GM20431 (cell line): Measurements from ENCODE around the gene ZNF232.
"Not testable (repeated sequence)": the region's sequence is repeated elsewhere in the genome, so short reads cannot be mapped to it uniquely, and the experiment has no call there.

Experiments
- in situ Hi-C: fragments of 300-500 bp; cut with MseI, MboI; formaldehyde crosslinking; loops from one replicate; pipeline ENCODE4 v1.15.0; 2020; ENCODE audit warnings: low sequenced_read_pairs; ENCODE audit not compliant: unreplicated experiment

Gene ZNF232

DNA sequence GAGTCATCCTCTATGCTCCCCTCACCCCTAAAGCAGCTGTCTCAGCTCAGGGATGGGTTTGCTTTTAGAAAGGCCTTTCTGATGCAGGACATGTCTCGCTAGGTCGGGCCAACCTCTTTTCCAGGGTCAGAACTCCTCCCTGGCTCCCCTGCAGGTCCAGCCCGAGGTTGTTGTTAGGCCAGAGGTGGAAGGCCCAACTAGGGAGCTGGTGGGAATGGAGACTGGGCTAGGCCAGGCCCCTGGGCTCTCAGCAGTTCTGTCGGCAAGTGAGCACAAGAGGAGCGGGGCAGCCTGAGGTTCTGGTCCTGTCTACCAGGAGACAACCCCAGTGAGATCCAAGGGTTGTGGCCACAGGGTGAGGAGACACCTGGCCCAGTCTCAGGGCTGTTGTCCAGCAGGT lies 19.0 kb upstream of the ZNF232 start:
- in situ Hi-C loops: not testable (repeated sequence)

DNA sequence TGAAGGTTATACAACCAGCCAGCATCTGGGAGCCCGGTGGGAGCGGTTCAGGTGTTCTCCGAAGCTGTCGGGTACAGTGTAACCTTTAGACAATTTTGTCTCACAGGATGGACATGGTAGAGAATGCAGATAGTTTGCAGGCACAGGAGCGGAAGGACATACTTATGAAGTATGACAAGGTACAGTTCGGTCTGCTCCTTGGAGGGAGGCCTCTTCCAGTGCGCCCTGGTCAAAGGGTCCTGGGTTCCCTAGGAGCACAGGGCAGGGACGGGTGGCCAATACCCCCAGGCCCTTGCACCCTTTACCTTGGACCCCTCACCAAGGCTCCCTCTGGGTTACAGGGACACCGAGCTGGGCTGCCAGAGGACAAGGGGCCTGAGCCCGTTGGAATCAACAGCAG lies 18.6 kb upstream of the ZNF232 start:
- in situ Hi-C loops: not testable (repeated sequence)

DNA sequence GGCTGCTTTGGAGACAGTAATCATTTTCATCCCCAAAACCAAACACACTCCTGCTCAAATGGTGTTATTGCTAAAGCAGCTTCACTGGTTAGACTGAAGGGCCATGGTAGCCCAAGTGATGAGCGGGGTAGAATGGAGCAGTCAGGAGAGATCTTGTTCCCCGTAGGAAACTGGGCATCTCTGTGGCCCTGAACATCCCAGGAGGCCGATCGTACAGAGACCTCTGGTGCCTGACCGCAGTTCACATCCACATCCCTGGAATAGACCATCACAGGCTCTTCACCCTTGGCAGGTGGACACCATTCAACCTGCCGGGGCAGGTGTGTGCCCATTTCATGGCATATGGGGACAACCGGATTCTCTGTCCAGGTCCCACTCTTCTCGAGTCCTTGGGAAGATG lies 18.1 kb upstream of the ZNF232 start:
- in situ Hi-C loops: not testable (repeated sequence)

DNA sequence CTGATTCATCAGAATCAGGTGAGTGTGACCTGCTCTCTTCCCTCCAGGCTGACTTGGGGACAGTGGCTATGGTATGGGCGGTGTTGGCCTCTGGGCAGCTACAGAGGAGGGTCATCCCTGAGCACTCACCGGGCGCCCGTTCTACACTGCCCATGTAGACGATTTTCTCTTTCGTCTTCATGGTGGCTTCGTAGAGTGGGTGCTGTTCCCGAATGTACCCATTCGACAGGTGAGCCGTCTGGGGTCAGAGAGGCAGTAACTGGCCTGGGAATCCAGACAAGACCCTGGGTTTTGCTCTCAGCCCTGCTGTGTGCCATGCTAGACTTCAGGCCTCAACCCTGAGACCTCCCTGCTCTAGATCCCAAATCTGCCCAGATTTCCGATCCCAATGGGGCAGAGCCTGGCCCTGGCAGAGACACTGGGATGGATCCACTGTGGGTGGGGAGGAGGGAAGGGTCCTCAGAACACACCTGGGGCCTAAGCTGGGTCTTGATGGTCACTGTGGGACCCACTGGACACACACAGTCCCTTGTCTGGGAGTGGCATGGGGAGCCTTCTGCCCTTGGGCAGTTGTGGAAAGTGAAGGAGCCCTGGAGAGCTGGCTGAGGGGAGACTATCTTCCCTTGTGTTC lies 17.3 kb upstream of the ZNF232 start:
- in situ Hi-C loops: no loop called here

DNA sequence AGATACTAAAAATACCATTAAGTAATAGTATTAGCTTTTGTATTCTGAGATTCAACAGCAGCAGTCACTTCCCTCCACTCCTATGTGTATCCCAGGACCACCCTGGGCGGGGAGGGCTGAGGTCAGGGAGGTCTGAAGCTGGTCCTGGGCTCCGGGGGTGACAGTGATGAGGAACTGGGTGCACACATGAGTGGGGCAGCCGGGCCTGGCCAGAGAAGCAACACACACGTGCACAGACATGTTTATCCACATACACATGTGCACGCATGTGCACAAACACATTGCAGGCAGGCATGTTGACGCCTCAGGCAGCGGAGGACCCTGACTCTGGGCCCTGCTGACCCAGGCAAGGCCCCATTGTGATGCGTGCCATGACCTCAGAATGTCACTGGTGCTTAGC lies 16.7 kb upstream of the ZNF232 start:
- in situ Hi-C loops: not testable (repeated sequence)

DNA sequence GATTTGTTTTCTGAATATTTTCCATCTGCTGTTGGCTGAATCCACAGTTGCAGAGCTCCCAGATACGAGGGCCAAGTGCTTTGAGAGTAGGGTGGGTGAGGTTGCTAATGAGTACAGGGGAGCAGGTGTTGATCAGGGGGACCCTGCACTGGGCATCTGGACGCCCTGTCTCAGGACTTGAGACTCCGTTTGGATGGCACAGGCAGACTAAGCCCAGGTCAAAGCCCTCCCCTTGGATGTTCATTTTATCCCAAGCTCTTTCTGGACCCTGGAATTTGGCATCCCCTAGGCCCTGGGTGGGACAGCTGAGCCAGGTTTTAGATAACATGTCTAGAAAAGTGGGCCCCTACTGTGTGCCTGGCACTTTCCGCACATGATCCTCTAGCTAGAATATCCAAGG lies 16.2 kb upstream of the ZNF232 start:
- in situ Hi-C loops: no loop called here

DNA sequence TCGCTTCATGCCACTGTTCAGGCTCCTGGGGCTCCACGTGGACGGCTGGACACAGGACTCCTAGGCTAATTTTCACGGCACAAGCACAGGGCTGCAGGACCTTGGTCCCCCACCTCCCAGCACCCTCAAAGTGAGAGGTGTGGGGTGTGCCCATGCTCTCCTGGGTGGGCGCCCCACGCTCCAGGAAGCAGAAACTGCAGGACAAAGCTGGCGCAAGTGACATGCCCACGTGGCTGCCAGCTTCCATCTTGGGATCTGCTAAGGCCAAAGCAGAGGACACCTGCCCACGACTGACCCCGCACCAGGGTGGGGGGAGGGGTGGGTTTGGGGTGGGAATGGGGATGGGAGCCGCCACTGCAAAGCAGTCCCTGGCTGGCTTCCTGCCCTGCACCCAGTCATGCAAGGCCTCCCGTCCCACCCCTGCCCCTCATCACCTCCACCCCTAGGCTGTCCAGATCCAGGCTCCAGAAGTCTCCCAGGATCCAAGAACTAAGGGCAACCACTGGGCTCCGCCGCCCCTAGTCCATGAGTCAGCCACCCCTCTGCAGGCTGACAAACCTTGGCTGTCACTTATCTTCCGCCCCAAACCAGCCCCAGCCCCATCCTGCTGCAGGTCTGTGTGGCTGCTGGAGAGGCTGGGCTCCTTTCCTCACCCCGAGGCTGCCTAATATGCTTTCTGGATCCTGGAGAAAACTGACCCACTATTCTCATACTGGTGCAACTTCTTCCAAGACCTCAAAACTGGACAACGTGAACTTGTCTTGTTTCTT lies 15.2 kb upstream of the ZNF232 start:
- in situ Hi-C loops: no loop called here

DNA sequence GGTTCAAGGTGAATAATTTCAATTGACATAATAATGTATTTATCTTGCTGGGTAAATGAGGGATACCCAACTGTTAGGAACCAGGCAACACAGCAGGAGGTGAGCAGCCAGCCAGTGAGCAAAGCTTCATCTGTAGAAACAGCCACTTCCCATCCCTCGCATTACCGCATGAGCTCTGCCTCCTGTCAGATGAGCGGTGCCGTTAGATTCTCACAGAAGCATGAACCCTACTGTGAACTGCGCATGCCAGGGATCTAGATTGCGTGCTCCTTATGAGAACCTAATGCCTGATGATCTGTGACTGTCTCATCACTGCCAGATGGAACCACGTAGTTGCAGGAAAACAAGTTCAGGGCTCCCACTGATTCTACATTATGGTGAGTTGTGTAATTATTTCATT lies 13.2 kb upstream of the ZNF232 start:
- in situ Hi-C loops: not testable (repeated sequence)

DNA sequence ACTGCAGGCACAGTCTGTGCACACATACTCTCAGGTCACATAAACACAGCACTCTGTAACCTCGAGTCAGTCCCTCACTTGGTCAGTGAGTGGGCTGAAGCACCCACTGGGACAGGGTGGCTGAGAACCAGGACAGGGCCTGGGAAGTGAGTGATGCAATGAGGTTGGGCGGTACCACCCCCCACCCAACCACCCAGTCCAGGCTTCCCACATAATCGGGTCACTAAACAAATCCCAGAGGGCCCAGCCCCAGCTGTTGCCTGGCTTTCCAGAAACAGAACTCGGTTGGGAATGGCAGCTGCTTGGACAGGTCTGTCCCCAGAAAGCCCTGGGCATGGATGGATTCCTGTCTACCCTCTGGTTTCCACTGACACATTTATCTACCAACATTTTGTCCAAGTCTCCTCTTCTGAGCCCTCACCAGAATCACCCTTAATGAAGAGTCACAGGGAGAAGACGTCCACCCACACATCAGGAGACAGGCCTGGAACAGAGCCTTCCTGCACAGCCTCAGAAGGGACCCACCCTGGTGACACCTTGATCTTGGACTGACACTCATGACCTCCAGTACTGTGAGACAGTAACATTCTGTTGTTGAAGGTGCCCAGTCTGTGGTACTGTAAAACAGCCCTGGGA lies 12.6 kb upstream of the ZNF232 start:
- in situ Hi-C loops: not testable (repeated sequence)

DNA sequence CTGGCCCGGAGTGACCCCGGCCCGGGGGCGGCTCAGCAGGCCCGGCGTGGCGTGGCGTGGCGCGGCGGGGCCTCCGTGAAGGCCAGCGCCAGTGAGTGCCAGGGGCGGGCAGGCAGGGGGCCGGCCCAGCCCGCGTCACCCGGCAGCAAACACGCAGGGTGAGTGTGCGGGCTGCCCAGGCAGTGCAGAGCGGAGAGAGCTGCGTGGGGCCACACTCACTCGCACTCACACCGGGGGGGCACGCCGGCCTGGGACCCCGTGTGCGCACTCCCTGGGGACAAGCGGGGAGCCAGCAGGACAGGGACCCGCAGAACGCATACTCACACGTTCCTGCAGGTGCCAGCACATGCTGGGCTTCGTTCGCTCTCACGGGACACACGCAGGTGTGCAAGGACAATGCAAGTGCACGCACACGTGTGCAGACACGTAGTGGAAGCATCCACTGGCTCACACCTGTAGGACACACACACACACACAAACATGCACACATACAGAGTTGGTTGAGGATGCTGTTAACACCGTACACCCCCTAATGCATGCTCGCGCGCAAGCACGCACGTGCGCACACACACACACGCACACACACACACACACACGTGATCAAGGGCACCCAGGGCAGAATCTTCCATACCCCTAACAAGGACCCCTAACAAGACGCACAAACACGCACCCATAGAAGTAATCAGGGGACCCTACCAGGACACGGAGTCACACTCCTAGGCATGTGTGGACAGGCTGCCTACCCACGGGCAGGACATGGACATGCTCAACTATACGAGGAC lies 11.9 kb upstream of the ZNF232 start:
- in situ Hi-C loops: no loop called here

DNA sequence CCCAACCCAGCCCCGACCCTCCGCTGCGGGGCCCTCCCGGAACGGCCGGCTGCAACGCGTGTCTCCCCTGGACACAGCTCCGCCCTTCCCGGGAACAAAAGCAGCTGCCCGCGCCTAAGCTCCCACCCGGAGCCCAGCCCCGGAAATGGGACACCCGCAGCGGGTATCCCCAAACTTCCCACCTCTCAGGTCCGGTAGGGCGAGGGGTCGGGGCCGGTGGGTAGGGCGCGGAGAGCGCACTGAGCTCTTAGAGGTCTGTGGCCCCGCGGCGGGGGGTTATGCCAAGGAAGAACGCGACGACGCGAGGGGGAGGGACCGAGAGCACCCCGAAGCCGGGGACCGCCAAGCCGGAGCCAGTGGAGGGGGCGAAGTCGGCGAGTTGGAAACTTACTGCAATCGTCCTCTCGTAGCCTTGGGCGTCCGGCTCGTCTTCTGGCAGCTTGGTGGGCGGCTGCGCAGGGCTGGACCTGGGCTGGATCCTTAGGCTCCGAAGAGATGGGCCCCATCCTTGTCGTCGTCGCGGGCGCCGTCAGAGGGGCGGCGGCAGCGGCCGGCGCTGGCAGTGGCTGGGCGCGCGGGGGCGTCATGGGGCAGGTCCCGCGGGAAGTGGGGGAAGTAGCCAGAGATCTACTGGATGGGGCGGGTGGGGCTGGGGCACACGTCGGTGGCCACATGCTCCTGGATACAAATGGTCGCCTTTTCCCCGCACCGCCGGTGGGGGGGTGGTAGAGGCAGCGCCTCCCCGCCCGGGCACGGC lies 11.1 kb upstream of the ZNF232 start:
- in situ Hi-C loops: no loop called here

DNA sequence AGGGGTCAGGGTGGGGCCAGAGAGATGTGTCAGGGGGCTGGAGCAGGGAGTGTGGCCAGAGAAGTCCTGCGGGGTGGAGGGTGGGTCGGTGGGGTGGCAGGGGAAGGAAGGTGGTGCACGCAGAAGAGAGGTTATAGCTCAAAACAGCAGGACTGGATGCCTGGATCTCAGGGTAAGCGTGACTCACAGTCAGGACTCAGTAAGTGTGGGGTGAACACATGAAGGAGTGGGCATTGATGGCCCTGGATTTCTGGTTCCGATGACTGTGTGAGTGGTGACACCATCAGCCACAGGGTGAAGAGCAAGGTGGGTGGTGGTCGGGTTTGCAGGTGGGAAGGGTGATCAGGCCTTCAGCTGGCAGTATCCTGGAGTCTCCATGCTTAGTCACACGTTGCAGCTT lies 10.4 kb upstream of the ZNF232 start:
- in situ Hi-C loops: not testable (repeated sequence)

DNA sequence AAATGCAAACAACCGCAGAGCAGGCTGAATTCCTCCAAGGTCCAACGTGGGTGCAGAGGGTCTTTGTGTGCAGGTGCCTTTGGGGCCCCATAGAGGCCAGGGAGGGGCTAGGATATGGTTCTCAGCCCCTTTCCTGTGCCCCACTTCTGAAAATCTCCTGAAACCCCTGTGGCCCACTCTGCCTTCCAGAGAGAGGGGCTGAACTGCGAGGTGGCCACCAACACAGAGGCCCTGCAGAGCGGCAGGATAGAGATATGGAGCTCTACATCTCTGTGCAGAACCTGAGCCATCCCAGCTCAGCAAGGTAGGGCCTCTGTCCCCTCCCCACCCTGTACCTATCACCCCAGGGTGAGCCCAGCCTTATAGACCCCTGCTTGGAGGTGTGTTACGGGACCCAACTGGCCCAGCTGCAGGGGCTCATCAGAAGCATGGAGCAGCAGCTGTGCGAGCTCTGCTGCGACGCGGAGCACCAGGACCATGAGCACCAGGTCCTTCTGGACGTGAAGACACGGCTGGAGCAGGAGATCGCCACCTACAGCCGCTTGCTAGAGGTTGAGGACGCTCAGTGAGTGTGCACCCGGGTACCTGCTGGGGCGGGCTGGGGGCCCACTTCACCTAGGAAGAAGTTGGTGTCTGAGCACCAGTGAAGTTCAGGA lies 9.6 kb upstream of the ZNF232 start:
- in situ Hi-C loops: no loop called here

DNA sequence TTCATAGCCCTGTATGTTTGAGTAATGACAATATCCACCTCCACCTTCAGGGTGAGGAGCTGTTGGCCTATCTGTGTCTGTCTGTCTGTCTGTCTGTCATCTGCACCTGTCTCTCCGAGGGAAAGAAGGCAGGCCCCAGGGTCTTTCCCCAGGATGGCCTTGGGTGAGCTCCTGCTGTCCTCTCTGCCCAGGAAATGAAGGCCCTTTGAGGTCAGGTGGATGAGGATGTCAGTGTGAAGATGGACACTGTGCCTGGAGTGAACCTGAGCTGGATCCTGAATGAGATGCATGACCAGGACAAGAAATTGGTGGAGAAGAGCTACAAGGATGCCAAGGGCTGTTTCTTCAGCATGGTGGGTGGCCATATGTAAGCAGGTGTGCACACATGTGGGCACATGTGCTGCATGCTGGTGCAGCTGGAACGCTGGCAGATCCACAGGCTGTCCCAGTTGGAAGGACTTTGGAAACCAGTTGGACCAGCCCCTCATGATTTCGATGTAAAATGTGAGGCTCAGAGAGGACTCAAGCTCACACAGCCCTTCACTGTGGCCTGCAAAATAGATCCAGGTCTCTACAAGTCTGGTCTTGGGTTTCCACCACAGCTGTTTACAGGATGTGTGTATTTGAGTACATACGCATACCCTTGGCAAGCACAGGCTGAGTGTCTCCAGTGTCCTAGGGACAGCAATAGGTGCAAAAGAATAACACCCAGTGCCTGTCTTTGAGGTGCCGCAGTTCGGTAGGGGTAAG lies 8.9 kb upstream of the ZNF232 start:
- in situ Hi-C loops: not testable (repeated sequence)

DNA sequence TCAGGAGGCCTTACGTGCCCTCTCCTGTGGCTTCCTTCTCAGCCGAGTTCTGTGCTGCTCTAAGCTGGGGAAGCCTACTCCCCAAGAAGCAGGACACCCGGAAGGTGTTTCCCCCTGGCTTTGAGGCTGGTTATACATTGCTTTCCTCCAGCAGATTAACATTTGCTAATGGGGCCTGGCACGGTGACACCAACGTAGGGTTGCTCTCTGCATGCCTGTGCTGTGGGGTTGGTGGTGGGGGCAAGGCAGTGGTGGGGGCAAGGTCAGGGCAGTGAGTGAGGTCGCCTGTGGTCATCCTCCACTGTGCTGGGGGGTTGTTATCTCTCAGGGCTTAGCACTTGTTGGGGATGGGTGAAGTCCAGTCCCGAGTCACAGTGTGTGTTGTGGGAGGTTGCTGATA lies 8.4 kb upstream of the ZNF232 start:
- in situ Hi-C loops: no loop called here

DNA sequence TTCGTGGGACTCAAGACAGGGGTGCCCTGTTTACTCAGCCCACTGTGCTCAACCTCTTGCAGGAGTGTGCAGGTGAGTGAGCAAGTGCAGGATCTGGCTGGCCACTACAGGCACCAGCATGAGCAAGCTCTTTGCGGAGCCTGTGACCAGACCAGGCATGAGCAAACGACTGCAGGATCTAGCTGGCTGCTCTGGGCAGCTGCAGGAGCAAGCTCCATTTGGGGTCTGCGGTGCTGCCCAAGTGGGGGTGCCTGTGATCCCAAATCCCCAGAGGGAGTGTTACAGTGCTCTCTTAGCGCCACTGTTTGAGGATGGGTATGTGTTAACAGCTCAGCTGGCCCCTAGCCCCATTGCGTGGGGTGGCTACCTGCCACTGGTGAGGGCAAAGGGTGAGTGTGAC lies 6.5 kb upstream of the ZNF232 start:
- in situ Hi-C loops: no loop called here

DNA sequence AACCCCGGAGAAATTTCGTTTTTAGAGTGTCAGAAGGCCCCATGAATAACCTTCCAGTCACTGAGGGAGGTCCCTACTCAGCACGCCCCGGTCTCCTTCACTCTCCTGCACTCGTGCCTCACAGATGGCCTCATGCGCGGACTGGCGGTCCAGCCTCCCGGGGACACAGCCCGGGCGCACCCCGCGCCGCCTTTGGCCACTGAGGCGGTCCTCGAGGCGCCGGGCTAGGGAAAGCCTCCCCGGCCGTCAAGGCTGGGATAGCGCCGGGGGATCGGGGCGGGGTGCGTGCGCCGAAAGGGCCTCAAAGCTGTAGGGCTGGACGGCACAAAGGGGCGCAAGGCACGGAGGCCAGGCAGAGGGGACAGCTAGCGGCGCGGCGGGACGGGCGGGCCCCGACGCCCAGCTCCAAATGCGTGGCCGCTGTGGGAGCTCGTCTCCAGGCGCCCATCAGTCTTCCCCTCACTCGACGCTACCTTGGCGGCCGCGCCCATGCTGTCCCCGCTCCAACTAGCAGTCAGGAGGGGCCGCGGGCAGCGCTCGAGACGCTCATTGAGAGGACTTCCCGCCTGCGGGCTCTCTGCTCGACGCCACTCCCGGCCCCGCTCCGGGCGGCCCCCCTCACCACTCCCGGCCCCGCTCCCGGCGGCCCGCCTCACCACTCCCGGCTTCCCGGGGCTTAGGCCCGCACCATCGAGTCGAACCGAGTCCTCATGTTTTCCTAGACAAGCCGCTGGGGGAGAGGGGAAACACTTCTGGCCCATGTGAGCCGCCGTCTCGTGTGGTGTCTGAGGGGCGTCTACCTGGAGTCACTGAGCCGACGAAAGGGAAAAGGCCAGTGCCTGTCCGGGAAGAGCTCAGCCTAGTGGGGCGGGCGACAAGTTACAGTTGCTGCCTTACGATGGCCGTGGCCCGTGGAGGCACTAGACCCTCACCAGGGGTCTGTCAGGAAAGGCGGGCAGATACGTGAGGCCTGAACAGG lies 4.3 kb upstream of the ZNF232 start, which contains the start of gene USP6:
USP6 (plus strand) TSS at position 360 of the 979 bp plus-strand sequence. CDS start 14,336 bp downstream, outside the sequence.
- in situ Hi-C loops: no loop called here

DNA sequence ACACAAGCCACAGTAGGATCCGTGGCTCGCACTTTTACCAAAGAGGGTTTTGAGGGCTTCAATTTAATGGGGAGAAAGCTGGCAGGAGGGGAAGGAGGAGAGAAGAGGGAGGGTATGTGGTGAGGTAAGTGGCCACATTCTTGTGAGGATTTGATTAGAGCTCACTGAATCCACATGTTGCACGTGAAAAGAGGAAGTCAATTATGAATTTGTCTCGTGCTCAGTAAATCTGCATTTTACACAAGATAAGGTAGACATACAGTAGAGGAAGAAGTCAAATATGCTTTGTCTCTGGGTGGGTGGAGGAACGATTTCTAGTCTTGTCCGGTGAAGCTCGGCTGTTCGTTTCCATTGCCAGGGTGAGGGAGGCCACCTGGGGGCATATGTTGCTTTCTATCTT lies 862 bp downstream of the ZNF232 start:
- in situ Hi-C loops: no loop called here
